H1 (cell line): ENCODE results near the gene ZNF777. TPM values are rescaled to one million over a fixed set of nuclear protein-coding genes. Genes with fewer than 3 reads are reported as not detected.

Experiments
- CHD7 ChIP-seq: fragments of 300-600 bp; sonication (generic); IDR thresholded peaks from 2 replicates; pipeline ENCODE4 v1.7.1; 2012; ENCODE audit warnings: low read length, moderate library complexity, mild to moderate bottlenecking, inconsistent platforms; ENCODE audit not compliant: insufficient replicate concordance
- MAX ChIP-seq: IDR thresholded peaks from 2 replicates; pipeline ENCODE4 v1.6.1; 2012; ENCODE audit warnings: inconsistent platforms
- SP1 ChIP-seq: IDR thresholded peaks from 2 replicates; pipeline ENCODE4 v1.6.1; 2011; ENCODE audit warnings: low read depth, low read length
- polyA plus RNA-seq, 7 experiments: library from polyadenylated mRNA; depleted of rRNA in 3 of 7; stranded (reverse) in 5 of 7; unstranded in 2 of 7; fragments of >200 nt in 5 of 7; fragments of 200-250 nt in 2 of 7; gene quantifications; 1 replicate in 5 of 7; 2 replicates in 1 of 7; 4 replicates in 1 of 7; pipeline versions ENCODE4 v1.2.1 to v1.2.3, GENCODE V29; 2011 to 2013; ENCODE audit warnings: missing spikeins in 2 of 7, mixed read lengths in 2 of 7
- total RNA-seq: library from RNA; stranded (reverse); fragmentation: NEBNext Ultra II Directional; extraction: Animal tissue kit (Norgen Biotek cat#: 25700); gene quantifications from 2 replicates; pipeline ENCODE4 v1.2.1, GENCODE V29; 2021

ZNF777 gene
- total and polyA plus RNA-seq, 2 of the 8 experiments (the other 6 are each of a cell fraction or from before 2014, with no cell fraction given), result 8.0 to 10.1 TPM

- no peak for TF ChIP-seq CHD7
- TF ChIP-seq SP1, result no peak
- no peak for TF ChIP-seq MAX
These were observed 37.9 kb upstream of the ZNF777 start (continued) for GRCh38 chr7:149498811-149499210.
